AML-193 (cell line): ENCODE results near the gene PAPOLA.
"Not testable (repeated sequence)": the region's sequence is repeated elsewhere in the genome, so short reads cannot be mapped to it uniquely, and the experiment has no call there.

Source experiments
- DNase-seq, 2 experiments: peaks; one replicate each; lab custom pipeline; 2025; lab: John Stamatoyannopoulos, UW

PAPOLA gene

GRCh38 chr14:96501740-96502620, at the start of gene PAPOLA:
TSS of gene PAPOLA (plus strand) at chr14:96502382. CDS start at chr14:96502593, 211 bp downstream.
- peak; percentile 88 to 90 for DNase-seq

- DNase-seq: no peak
These were observed 49.5 kb upstream of the PAPOLA start for GRCh38 chr14:96452684-96453083.

- DNase-seq: no peak
These were observed 46.6 kb upstream of the PAPOLA start for GRCh38 chr14:96455588-96455987.

- DNase-seq: no peak
These were observed 42.3 kb upstream of the PAPOLA start for GRCh38 chr14:96459851-96460250.

GRCh38 chr14:96461950-96462798, 40.0 kb upstream of the PAPOLA start:
- no peak for DNase-seq

- no peak for DNase-seq
These were observed 38.0 kb upstream of the PAPOLA start for GRCh38 chr14:96464136-96464535.

- no peak for DNase-seq
These were observed 35.3 kb upstream of the PAPOLA start for GRCh38 chr14:96466918-96467317.

- no peak for DNase-seq
These were observed 31.9 kb upstream of the PAPOLA start for GRCh38 chr14:96470331-96470730.

- DNase-seq: not testable (repeated sequence)
These were observed 31.2 kb upstream of the PAPOLA start for GRCh38 chr14:96470967-96471366.

GRCh38 chr14:96478119-96478518, 24.1 kb upstream of the PAPOLA start:
- DNase-seq: no peak

- no peak for DNase-seq
These were observed 22.6 kb upstream of the PAPOLA start for GRCh38 chr14:96479435-96480146.

GRCh38 chr14:96481731-96482314, 20.4 kb upstream of the PAPOLA start:
- DNase-seq: no peak

GRCh38 chr14:96482986-96483385, 19.2 kb upstream of the PAPOLA start:
- DNase-seq: no peak

GRCh38 chr14:96484399-96484798, 17.8 kb upstream of the PAPOLA start:
- no peak for DNase-seq

GRCh38 chr14:96486705-96487104, 15.5 kb upstream of the PAPOLA start:
- no peak for DNase-seq

GRCh38 chr14:96489327-96489726, 12.9 kb upstream of the PAPOLA start:
- no peak for DNase-seq

- DNase-seq: no peak
These were observed 9.0 kb upstream of the PAPOLA start for GRCh38 chr14:96493178-96493577.

GRCh38 chr14:96494331-96494730, 7.9 kb upstream of the PAPOLA start:
- DNase-seq: no peak

GRCh38 chr14:96497087-96497486, 5.1 kb upstream of the PAPOLA start:
- no peak for DNase-seq

GRCh38 chr14:96497586-96497985, 4.6 kb upstream of the PAPOLA start:
- no peak for DNase-seq

- peak in 1 of 2 experiments; percentile 32 for DNase-seq
These were observed 904 bp upstream of the PAPOLA start for GRCh38 chr14:96501217-96501739.
